K562 (cell line): ENCODE data around the gene C16orf95. TPM values are rescaled to one million over a fixed set of nuclear protein-coding genes. Genes with fewer than 3 reads are reported as not detected.

ENCODE experiments used
- ARNT ChIP-seq, 2 experiments: fragments of 450-650 bp; IDR thresholded peaks; 2 replicates each; pipeline ENCODE4 v1.6.1; 2016; ENCODE audit warnings: mild to moderate bottlenecking in 1 of 2
- CCNT2 ChIP-seq: IDR thresholded peaks from 2 replicates; pipeline ENCODE4 v1.6.1; 2011; ENCODE audit warnings: borderline replicate concordance, low read depth, mild to moderate bottlenecking, moderate library complexity, mixed read lengths, low read length; ENCODE audit not compliant: insufficient read length; ENCODE audit errors: extremely low read depth
- CEBPG ChIP-seq, 3 experiments: fragments of 200-800 bp in 1 of 3; sonication (Bioruptor generic) in 1 of 3; sonication (generic) in 1 of 3; formaldehyde crosslinking in 1 of 3; IDR thresholded peaks in 2 of 3; conservative IDR thresholded peaks in 1 of 3; 2 replicates each; pipeline versions ENCODE4 v1.6.1 to v1.8.0; 2016 to 2022; ENCODE audit warnings: missing compliant biosample characterization in 2 of 3, missing genetic modification characterization in 2 of 3, mild to moderate bottlenecking in 1 of 3, missing genetic modification reagents in 1 of 3
- FOXO4 ChIP-seq: fragments of 450-650 bp; formaldehyde crosslinking; IDR thresholded peaks from 2 replicates; pipeline ENCODE4 v1.4.0; 2020; ENCODE audit warnings: mild to moderate bottlenecking, moderate library complexity
- ID3 ChIP-seq, 2 experiments: fragments of 250-450 bp in 1 of 2; fragments of 450-650 bp in 1 of 2; sonication (Bioruptor Pico) in 1 of 2; IDR thresholded peaks; 2 replicates each; pipeline versions ENCODE4 v1.6.1 to v1.8.0; 2016 to 2021; ENCODE audit warnings: mild to moderate bottlenecking in 2 of 2, moderate library complexity in 2 of 2, missing compliant biosample characterization in 1 of 2, missing genetic modification characterization in 1 of 2
- IFI16 ChIP-seq: fragments of 250-450 bp; sonication (Bioruptor Pico); IDR thresholded peaks from 2 replicates; pipeline ENCODE4 v2.1.2; 2022; ENCODE audit warnings: mild to moderate bottlenecking, inconsistent platforms
- JUND ChIP-seq, 2 experiments: IDR thresholded peaks; 2 replicates in 1 of 2; 3 replicates in 1 of 2; pipeline ENCODE4 v1.6.1; 2011; ENCODE audit warnings: borderline replicate concordance in 2 of 2, low read depth in 2 of 2, low read length in 2 of 2, improper control_type of control experiment in 1 of 2, missing biosample characterization in 1 of 2, missing genetic modification characterization in 1 of 2, missing genetic modification reagents in 1 of 2
- KAT7 ChIP-seq: sonication (generic); formaldehyde crosslinking; IDR thresholded peaks from 2 replicates; pipeline ENCODE4 v1.8.0; 2022; ENCODE audit warnings: missing genetic modification reagents, mild to moderate bottlenecking, borderline replicate concordance
- KLF16 ChIP-seq: IDR thresholded peaks from 2 replicates; pipeline ENCODE4 v1.6.1; 2016; ENCODE audit warnings: antibody characterized with exemption
- MCM7 ChIP-seq, 2 experiments: fragments of 450-650 bp; IDR thresholded peaks; 2 replicates each; pipeline ENCODE4 v1.6.1; 2016 to 2018
- NCOA6 ChIP-seq: fragments of 450-650 bp; IDR thresholded peaks from 2 replicates; pipeline ENCODE4 v1.6.1; 2017; ENCODE audit warnings: mild to moderate bottlenecking
- NFATC3 ChIP-seq: fragments of 450-650 bp; IDR thresholded peaks from 2 replicates; pipeline ENCODE4 v1.6.1; 2017; ENCODE audit warnings: mild to moderate bottlenecking
- RAD21 ChIP-seq, 2 experiments: fragments of 250-450 bp in 1 of 2; fragments of 450-650 bp in 1 of 2; sonication (Bioruptor Pico) in 1 of 2; formaldehyde crosslinking in 1 of 2; IDR thresholded peaks in 1 of 2; conservative IDR thresholded peaks in 1 of 2; 2 replicates each; pipeline versions ENCODE4 v1.4.0 to v1.8.0; 2020 to 2022; ENCODE audit warnings: mild to moderate bottlenecking in 2 of 2, moderate library complexity in 1 of 2
- U2AF2 ChIP-seq: fragments of 200-400 bp; formaldehyde crosslinking; optimal IDR thresholded peaks from 2 replicates; pipeline ENCODE3; 2017; ENCODE audit warnings: low read depth, mild to moderate bottlenecking, low read length
- ZBTB11 ChIP-seq, 3 experiments: fragments of 200-800 bp in 1 of 3; fragments of 250-450 bp in 1 of 3; fragments of 450-650 bp in 1 of 3; sonication (Bioruptor Pico) in 1 of 3; sonication (Bioruptor generic) in 1 of 3; formaldehyde crosslinking in 1 of 3; IDR thresholded peaks; 2 replicates each; pipeline versions ENCODE4 v1.6.1 to v1.8.0; 2016 to 2022; ENCODE audit warnings: mild to moderate bottlenecking in 2 of 3, missing genetic modification characterization in 2 of 3, missing compliant biosample characterization in 1 of 3, moderate library complexity in 1 of 3
- ZBTB17 ChIP-seq: fragments of 450-650 bp; formaldehyde crosslinking; IDR thresholded peaks from 2 replicates; pipeline ENCODE4 v1.4.0; 2020; ENCODE audit warnings: mild to moderate bottlenecking
- ZFX ChIP-seq: sonication (generic); formaldehyde crosslinking; IDR thresholded peaks from 2 replicates; pipeline ENCODE4 v1.8.0; 2022; ENCODE audit warnings: mild to moderate bottlenecking, missing genetic modification reagents, moderate library complexity
- ZKSCAN8 ChIP-seq: fragments of 200-800 bp; sonication (Bioruptor generic); IDR thresholded peaks from 2 replicates; pipeline ENCODE4 v1.6.1; 2016; ENCODE audit warnings: missing genetic modification characterization, missing compliant biosample characterization
- ZNF140 ChIP-seq: fragments of 250-450 bp; sonication (Bioruptor Pico); IDR thresholded peaks from 2 replicates; pipeline ENCODE4 v1.8.0; 2021; ENCODE audit warnings: moderate library complexity, mild to moderate bottlenecking, inconsistent platforms
- ZNF224 ChIP-seq: sonication (generic); formaldehyde crosslinking; IDR thresholded peaks from 2 replicates; pipeline ENCODE4 v1.8.0; 2022; ENCODE audit warnings: mild to moderate bottlenecking, missing genetic modification reagents
- ZNF444 ChIP-seq: fragments of 250-450 bp; sonication (Bioruptor Pico); IDR thresholded peaks from 2 replicates; pipeline ENCODE4 v1.4.0; 2020; ENCODE audit warnings: mild to moderate bottlenecking, moderate library complexity
- polyA plus RNA-seq, 8 experiments: library from polyadenylated mRNA; depleted of rRNA in 4 of 8; stranded (reverse) in 5 of 8; unstranded in 3 of 8; fragments of >200 nt; fragmentation: Nextera tagmentation in 2 of 8; fragmentation: Illumina TruSeq in 1 of 8; extraction: Ambion mirVana in 2 of 8; extraction: Trizol in 1 of 8; gene quantifications; 2 replicates each; pipeline versions ENCODE4 v1.2.1 to v1.2.3, GENCODE V29; 2011 to 2014; ENCODE audit warnings: inconsistent platforms in 1 of 8, missing spikeins in 1 of 8
- total RNA-seq, 7 experiments: library from RNA; depleted of rRNA in 6 of 7; stranded (reverse); fragments of >200 nt in 6 of 7; fragmentation: Illumina TruSeq in 2 of 7; extraction: Trizol in 2 of 7; gene quantifications; 2 replicates each; pipeline versions ENCODE4 v1.2.1 to v1.2.3, GENCODE V29; 2011 to 2021; ENCODE audit warnings: low replicate concordance in 1 of 7

C16orf95 gene
- total and polyA plus RNA-seq, 9 of the 15 experiments (the other 6 are each of a cell fraction or from before 2014, with no cell fraction given): 6.5 to 20.5 (median 9.4) TPM

- no peak for TF ChIP-seq FOXO4 (CRISPR knock-in tag)
- peak; percentile 68 to 82 for TF ChIP-seq RAD21 (CRISPR knock-in tag; conservative IDR thresholded peaks at IDR 0.05 in 1 of 2, IDR thresholded peaks at IDR 0.05 in 1 of 2)
- no peak for TF ChIP-seq ZBTB17
- TF ChIP-seq ARNT (IDR thresholded peaks at IDR 0.05): no peak
- TF ChIP-seq NFATC3: no peak
- no peak for TF ChIP-seq CCNT2
- TF ChIP-seq ZNF444 (CRISPR knock-in tag): no peak
- no peak for TF ChIP-seq ZKSCAN8 (CRISPR knock-in tag)
- no peak for TF ChIP-seq NCOA6
- 0 out of 2 replicates have a peak, but pooled peaks have one; percentile 22 for TF ChIP-seq JUND (IDR thresholded peaks at IDR 0.05; ENCODE audit: borderline replicate concordance, low read depth, low read length)
- no peak for TF ChIP-seq JUND (tag; IDR thresholded peaks at IDR 0.05; ENCODE audit: borderline replicate concordance, low read depth, low read length)
- peak in 1 of 3 experiments; percentile 13; a peak in 1 of 6 replicates for TF ChIP-seq ZBTB11 (CRISPR knock-in tag; IDR thresholded peaks at IDR 0.05)
- TF ChIP-seq U2AF2: no peak
- TF ChIP-seq ID3 (CRISPR knock-in tag; IDR thresholded peaks at IDR 0.05): no peak
- TF ChIP-seq ID3 (tag; IDR thresholded peaks at IDR 0.05): no peak
- TF ChIP-seq ZNF140 (CRISPR knock-in tag): no peak
- no peak for TF ChIP-seq ZFX (CRISPR knock-in tag)
- no peak for TF ChIP-seq MCM7 (IDR thresholded peaks at IDR 0.05)
- TF ChIP-seq CEBPG (CRISPR knock-in tag; IDR thresholded peaks at IDR 0.05): no peak
- TF ChIP-seq CEBPG (tag; conservative IDR thresholded peaks at IDR 0.05 in 1 of 2, IDR thresholded peaks at IDR 0.05 in 1 of 2): no peak
- 0 out of 2 replicates have a peak, but pooled peaks have one; percentile 50 for TF ChIP-seq KLF16
- no peak for TF ChIP-seq KAT7 (CRISPR knock-in tag)
- TF ChIP-seq ZNF224 (CRISPR knock-in tag): no peak
- no peak for TF ChIP-seq IFI16 (CRISPR knock-in tag)
Measured at GRCh38 chr16:87278191-87279093, 38.8 kb downstream of the C16orf95 start (continued).
